GM18870 (cell line): ENCODE data around the gene CCDC159.
A peak's percentile ranks its signal among the peaks of the same experiment; 100 is the strongest.
"Not testable (repeated sequence)": the region's sequence is repeated elsewhere in the genome, so short reads cannot be mapped to it uniquely, and the experiment has no call there.

ENCODE experiments used
- ATAC-seq: cut with Tn5 transposase; IDR thresholded peaks from one replicate; pipeline ENCODE4 v1.9.1; 2021; ENCODE audit warnings: moderate library complexity; ENCODE audit not compliant: unreplicated experiment

Gene CCDC159, protein sequence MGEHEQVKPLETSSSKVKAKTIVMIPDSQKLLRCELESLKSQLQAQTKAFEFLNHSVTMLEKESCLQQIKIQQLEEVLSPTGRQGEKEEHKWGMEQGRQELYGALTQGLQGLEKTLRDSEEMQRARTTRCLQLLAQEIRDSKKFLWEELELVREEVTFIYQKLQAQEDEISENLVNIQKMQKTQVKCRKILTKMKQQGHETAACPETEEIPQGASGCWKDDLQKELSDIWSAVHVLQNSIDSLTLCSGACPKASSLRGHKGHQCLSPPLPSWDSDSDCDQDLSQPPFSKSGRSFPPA

DNA sequence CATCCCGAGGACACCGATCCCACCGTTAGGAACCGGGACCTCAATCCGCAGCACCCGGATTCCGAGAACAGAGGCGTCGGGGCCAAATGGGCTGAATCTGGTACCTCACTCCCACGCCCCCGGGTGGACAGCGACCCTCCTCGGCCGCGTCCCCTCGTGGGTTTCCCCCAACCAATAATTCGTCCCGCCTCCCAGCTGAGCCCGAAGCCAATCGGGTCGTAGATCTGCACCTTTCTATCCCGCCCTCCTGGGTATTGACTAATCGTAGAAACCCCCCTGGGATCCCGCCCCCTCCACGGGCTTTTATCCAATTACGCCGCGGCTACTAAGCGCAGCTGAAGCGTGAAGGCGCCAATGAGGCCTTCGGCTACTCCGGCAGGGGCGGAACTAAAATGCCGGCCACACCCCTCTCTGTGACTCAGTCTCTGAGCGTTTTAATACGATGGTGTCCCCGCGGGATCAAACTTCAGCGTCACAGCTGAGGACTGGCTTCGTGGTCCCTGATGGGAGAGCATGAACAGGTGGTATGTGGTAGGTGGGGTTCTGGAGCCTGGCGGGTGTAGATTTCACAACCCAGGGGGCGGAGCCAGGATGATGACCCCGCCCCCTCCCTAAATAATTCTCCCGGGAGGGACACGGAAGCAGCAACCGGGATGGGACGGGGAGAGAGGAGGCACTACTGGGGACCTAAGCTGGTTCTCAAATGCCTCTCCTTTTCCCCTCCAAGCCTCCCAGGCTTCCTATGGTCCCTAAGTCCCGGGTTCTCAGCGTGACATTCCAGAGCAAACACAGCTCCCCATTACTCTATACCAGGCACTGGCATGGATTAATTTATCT is at the start of gene CCDC159, which contains the start of gene TMEM205:
Gene CCDC159 (plus strand): TSS at position 416 of the 837 bp plus-strand sequence. CDS start 88 bp downstream, at position 504.
Gene TMEM205 (minus strand): TSS at position 165 of the 837 bp plus-strand sequence. CDS start 649 bp downstream, outside the sequence.
- peak; percentile 80 for ATAC-seq

DNA sequence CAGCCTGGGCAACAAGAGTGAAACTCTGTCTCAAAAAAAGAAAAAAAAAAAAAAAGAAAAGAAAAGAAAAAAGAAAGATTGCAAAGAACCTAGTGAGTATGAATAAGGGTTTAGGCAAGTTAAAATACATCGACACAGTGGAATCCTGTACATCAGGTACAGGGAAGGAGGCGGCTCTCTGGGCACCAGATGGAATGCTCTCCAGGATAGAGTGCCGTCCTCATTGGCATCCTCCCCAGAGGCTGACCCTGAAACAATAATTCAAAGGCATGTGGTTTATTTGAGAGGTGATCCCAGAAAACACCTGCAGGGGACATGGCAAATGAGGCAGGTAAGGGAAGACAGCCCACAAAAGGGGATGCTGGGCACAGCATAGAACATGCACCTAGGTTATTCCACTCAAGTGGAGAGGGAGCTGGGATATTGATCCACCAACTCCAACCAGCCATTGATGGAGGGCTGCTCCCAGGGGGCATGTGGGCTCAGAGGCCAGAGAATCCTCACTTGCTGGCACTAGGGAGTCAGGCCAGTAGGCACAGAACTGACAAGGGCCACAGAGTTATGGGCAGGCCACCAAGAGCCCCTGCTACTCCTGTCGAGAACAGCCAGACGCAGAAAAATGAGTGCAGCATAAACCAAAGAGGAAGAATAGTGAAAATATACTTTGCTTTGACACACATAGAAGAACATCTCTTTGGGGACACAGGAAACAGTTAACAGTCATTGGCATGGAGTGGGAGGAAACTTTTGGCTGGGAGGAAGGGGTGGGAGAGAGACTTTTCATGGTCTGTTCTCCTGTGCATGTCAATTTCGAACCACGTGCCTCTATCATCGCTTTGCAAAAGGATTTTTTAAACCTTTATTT is 46.1 kb upstream of the CCDC159 start:
- no peak for ATAC-seq

DNA sequence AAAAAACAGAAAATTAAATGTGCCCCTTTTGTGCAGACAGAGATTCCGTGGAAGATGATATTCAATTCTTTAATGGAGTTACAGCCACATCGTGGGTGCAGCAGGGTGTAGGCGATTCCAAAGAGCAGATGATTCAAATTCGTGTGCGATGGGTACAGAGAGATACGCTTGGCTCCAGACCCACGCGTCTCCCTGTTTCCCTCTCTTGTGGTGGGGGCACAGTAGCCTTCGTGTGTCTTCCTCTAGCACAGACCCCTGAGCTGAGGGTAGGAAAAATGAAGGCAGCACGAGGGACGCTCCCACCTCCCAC is 45.6 kb upstream of the CCDC159 start:
- no peak for ATAC-seq

DNA sequence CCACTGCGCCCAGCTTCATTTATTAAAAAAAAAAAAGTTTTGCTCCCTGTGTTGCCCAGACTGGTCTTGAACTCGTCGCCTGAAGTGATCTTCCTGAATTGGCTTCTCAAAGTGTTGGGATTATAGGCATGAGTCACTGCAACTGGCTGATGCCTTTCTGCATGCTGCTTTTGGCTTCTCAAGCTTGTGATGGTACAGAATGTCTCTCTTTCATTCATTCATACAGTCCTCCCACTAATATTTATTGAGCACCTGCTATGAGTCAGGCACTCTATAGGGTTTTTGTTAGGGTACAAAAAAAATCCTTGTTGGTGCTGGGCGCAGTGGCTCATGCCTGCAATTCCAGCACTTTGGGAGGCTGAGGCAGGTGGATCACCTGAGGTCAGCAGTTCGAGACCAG is 41.4 kb upstream of the CCDC159 start:
- no peak for ATAC-seq

DNA sequence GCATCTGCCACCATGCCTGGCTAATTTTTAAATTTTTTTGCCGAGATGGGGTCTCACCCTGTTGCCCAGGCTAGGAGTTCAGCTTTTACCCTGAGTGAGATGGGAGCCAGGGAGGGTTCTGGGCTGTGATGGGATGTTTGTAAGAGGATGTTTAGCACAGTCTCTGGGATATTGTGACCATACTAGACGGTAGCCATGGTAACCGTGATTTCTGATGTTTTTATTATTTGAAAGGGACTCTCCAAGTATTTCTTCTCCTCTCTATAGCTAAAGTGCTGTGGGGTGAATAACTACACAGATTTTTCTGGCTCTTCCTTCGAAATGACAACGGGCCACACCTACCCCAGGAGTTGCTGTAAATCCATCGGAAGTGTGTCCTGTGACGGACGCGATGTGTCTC is 40.0 kb upstream of the CCDC159 start:
- ATAC-seq, result no peak

DNA sequence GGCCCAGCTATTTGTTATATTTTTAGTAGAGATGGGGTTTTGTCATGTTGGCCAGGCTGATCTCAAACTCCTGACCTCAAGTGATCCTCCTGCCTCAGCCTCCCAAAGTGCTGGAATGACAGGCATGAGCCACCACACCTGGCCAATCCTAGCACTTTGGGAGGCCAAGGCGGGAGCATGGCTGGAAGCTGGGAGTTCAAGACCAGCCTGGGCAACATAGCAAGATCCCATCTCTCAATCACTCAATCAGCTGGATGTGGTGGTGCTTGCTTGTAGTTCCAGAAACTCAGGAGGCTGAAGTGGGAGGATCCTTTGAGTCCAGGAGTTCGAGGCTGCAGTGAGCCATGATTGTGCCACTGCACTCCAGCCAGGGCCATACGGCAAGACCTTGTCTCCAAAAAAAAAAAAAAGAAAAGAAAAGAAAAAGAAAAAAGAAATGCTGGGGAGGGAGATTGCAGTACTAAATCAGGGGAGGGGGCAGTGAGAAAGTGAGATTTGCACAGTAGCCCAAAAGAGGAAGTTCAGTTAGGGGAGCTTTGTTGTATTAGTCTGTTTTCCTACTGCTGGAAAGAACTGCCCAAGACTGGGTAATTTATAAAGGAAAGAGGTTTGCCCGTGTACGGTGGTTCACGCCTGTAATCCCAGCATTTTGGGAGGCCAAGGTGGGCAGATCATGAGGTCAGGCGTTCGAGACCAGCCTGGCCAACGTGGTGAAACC is 25.9 kb upstream of the CCDC159 start:
- not testable (repeated sequence) for ATAC-seq

DNA sequence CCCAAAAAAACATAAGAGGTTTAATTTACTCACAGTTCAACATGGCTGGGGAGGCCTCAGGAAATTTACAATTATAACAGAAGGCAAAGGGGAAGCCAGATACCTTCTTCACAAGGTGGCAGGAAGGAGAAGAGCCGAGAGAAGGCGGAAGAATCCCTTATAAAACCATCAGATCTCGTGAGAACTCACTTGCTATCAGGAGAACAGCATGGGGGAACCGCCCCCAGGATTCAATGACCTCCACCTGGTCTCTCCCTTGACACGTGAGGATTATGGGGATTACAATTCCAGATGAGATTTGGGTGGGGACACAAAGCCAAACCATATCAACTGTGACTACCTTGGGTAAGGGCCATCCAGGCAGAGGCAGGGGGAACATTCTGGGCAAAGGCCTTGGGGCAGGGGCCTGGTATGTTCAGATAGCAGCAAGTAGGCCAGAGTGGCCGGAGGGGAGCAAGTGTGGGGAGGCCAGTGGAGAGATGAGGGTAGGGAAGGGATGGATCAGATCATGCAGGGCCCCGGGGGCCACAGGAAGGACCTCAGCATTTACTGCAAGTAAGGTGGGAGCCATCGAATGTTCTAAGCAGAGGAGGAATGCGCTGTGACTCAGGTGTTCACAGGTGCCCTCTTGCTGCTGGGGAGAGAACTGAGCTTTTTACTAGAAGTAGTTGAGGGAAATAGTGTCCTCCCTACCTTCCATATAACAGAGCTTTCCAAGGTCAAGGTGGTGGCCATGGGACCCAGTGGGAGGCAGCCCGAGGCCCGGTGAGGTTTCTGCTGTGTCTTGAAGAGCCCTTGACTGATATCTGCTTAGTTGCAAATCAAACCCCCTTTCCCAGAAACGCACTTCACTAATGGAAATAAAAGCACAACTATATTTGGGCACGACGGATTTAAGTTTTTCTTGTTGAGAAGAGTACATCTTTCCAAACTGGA is 24.9 kb upstream of the CCDC159 start:
- no peak for ATAC-seq

DNA sequence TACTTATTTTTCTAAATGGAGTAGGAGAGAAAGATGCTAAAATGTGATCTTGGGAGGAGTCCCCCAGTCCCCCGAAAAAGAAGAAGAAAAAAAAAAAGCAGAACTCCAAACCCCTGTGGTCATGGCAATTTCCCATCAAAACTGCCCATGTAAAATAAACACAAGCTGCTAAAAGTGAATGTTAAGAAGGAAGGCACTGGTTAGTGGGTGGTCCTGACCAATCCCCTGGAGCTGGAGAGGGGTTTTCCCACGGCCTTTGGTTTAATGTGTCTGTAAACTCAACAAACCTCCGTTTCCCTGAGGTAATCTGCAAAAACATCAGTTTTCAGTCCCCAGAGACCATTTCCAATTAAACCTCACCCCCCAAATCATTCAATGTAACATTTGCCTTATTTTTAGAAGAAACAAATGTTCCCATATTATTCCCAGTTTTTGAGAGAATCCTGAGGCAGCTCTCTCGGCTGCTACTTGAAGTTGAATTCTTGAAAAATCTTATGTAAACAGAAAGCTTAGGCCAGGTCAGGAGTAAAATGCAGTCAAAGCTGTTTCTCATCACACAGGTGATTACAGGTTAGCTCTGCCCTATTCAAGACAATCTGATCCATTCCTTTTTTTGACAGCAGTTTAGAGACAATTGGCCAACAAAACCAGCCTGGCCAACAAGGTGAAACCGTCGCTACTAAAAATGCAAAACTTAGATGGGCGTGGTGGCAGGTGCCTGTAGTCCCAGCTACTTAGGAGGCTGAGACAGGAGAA is 23.9 kb upstream of the CCDC159 start:
- ATAC-seq, result no peak

DNA sequence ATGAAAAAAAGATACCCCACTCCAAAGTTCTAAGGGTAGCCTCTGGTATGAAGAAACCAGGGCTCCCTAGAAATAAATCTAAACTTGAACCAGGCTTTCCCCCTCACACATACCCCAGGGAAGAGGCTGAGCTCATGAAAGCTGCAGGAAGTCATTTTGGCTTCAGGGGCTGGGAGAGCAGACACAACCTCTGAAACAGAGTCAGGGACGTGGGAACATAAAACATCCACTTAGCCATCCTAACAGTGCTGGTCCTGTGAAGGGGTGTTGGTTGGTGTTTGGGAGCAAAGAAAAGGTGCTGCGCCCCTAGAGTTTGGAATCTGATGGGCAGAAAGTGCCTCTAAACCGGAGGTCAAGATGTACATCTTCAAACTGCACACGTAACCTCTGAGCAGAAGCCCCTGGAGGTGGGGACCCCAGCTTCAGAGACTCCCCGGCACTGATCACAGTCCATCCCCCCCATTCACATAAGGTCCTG is 22.7 kb upstream of the CCDC159 start:
- no peak for ATAC-seq

DNA sequence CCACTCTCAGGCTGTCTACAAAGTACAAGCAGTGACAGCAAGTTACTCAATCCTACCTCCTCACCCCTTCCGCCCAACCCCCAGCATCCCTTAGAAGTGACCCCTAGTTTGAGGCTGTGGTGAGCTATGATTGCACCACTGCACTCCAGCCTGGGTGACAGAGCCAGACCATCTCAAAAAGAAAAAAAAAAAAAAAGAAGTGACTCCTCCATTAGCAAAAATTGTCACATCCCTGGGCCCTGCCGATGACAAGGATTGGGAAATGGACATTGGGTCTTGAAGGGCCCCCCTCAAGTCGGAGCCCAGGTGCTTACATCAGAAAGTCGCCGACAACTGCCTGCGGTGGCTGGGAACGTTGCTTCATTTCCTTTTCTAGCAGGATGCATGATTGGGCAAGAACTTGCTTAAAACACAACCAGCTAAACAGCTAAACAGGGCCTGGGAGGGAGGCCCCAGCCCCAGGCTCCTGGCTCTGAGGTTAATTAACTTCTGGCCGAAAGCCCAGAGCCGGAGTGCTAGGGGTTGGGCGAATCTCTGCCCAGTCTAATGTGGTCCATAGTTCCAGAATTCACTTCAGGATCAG is 22.1 kb upstream of the CCDC159 start:
- no peak for ATAC-seq

DNA sequence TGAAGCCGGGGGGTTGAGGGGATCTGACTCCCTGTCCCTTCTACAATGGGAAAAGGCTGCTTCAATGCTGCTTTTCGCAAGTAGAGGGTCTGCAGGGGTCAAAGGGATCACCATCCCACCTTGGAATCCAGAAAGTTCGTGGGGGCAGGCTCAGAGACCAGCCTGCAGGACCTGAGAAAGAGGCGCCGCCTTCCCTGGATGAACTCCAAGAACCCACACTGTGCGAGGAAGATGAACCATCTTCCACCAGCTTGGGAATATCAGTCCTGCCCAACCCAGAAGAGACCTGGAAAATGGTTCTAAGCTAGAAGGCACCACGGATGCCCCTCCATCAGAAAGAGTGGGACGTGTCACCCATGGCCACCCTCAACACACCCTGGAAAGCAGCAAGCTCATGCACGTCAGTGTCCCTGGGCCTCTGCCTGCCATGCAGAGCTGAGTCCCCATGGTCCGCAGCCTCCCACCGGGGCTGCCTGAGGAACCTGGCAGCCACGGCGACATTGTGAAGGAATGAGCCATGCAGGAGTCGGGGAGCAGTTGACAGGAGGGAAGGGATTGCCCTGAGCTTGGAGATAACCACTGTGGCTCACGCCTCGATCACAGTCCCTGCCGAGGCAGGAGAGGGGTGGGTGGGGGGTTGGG is 21.4 kb upstream of the CCDC159 start:
- no peak for ATAC-seq

DNA sequence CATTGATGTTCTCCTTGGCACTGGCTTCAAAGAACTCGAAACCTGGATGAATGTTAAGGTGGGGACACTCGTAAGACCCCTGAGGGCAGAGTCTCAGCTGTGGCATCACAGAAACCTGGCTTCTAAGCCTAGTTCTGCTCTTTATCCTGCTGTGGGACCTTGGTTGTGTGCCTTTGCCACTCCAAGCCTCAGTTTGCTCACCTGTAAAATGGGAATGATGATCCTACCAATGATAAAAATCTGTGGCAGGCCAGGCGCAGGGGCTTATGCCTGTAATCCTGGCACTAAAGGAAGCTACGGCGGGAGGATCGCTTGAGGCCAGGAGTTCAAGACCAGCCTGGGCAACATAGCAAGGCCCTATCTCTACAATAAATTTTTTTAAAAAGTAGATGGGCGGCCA is 20.8 kb upstream of the CCDC159 start:
- no peak for ATAC-seq

DNA sequence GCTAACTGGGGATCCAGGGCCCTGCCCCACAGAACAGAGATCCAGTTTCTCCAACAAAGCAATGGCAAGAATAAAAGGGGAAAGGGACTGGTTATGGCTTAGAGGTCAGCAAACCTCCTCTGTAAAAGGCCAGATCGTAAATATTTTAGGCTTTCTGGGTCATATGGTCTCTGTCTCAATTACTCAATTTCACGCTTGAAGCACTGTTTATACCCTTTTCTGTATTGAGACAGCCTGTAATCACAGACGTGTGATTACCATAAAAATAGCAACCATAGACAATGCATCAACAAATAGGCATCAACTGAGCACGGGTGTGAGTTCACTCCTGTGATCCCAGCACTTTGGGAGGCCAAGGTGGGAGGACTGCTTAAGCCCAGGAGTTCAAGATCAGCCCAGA is 16.2 kb upstream of the CCDC159 start:
- no peak for ATAC-seq

DNA sequence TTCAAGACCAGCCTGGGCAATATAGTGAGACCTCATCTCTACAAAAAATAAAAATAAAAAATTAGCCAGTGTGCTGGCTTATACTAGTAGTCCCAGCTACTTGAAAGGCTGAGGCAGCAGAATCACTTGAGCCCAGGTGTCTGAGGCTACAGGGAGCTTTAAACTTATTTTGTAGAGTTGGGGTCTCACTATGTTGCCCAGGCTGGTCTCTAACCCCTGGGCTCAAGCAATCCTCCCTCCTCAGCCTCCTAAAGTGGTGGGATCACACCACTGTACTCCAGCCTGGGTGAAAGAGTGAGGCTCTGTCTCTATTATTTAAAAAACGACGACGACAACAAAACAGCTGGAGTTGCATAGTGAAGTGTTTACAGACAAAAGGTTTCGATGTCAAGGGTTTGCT is 14.8 kb upstream of the CCDC159 start:
- no peak for ATAC-seq

DNA sequence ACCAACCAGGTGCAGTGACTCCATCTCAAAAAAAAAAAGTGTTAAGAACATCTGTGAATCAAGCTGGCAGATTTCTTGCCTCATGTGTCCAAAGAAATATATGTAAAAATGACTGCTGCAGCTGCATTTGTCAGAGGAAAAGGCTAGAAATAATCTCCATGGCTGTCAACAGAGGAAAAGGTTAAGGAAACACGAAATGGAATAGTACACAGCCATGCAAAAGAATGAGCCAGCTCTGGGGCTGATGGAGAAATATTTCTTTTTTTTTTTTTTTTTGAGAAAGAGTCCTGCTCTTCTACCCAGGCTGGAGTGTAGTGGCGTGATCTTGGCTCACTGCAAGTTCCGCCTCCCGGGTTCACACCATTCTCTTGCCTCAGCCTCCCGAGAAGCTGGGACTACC is 13.5 kb upstream of the CCDC159 start:
- ATAC-seq, result no peak

DNA sequence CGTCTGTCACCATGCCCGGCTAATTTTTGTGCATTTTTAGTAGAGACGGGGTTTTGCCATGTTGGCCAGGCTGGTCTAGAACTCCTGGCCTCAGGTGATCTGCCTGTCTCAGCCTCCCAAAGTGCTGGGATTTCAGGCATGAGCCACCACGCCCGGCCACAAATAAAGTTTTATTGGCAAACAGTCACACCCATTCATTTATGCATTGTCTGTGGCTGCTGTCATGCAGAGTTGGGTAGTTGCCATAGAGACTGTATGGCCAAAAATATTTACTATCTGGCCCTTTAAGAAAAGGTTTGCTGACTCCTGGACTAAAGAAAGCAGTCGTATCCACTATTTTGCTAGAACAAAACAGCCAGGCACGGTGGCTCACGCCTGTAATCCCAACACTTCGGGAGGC is 12.5 kb upstream of the CCDC159 start:
- ATAC-seq, result not testable (repeated sequence)

DNA sequence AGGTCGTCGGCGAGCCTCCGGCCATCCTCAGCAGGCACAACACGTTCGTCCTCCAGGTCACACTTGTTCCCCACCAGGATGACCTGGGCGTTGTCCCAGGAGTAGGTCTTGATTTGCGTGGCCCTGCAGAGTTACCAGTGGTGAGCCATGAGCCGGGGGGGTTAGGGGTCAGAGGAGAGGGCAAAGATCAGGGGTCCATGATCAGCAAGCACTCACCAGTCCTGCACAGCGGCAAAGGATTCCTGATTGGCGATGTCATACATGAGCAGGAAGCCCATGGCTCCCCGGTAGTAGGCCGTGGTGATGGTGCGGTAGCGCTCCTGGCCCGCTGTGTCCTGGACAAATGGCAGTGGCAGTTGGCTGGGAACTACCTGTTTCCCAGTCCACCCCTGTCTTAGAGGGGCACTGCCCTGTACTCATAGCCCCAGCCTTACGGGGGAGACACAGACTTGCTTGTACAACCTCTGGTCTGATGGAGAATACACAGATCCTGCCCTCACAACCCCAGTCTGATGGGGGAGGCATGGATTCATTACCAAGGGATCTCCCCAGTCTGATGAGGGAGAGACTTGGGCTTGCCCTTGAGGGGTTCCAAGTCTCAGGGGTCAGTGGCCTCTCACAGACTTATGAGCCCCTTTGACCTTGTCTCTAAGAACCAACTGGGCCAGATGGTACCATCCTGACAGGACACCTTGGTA is 10.7 kb upstream of the CCDC159 start:
- no peak for ATAC-seq
